ENCODE data around the gene AMD1.
"Not testable (repeated sequence)": the region's sequence is repeated elsewhere in the genome, so short reads cannot be mapped to it uniquely, and the experiment has no call there.

- TF ChIP-seq SP1, FOXA1 (IDR thresholded peaks at IDR 0.05): not testable (repeated sequence)
Observed at GRCh38 chr6:110901601-110902000, 27.0 kb downstream of the AMD1 start.

Data from HEK293T (cell line).